Inflammatory macrophage treated with lipopolysaccharide for 1 hour (primary cell): Measurements from ENCODE around the gene SMAD3.
"Not testable (repeated sequence)": the region's sequence is repeated elsewhere in the genome, so short reads cannot be mapped to it uniquely, and the experiment has no call there.

Experiments
- DNase-seq, 2 donors: peaks; one replicate each; pipeline ENCODE4 v3.0.0-alpha.2; 2020 to 2022

SMAD3 gene

DNA sequence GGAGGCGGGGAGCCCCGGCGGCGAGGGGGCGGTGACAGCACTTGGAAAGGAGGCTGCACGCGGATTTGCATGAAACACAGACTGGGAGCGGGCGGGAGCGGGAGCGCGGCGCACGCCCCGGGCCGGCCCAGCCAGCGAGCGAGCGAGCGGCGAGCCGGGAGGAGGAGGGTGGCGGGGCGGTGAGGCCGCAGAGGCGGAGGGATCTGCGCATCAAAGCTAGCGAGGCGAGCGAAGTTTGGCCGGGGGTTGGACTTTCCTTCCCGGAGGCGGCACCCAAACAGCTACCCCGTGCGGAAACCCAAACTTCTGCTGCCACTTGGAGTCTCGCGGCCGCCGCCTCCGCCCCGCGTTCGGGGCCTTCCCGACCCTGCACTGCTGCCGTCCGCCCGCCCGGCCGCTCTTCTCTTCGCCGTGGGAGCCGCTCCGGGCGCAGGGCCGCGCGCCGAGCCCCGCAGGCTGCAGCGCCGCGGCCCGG is at the start of gene SMAD3:
Gene SMAD3, plus strand, starts transcription at position 72 of the 475 bp plus-strand sequence. CDS start 553 bp downstream, outside the sequence.
- peak; percentile 86 to 87 for DNase-seq

- peak; percentile 87 to 88 for DNase-seq
These were observed 48.1 kb upstream of the SMAD3 start for GRCh38 chr15:67017311-67017710.

DNA sequence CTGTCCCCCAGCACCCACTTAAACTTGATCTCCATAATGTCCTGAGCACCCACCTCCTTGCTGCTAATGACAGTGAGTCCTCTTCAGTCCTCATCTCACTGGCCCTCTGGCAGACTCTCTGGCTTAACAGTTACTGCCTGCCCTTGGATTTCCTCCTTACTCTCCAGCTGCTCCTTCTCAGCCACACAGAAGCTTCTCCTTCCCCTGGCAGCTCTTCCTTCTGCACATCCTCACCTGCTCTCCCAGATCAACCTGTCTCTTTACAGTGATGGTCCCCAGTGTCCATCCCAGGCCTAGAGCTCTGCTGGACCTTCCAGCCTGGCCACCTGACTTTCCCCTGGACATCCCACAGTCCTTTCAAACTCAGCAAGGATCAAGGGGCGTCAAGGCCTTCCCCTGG is 47.4 kb upstream of the SMAD3 start:
- DNase-seq, result no peak

DNA sequence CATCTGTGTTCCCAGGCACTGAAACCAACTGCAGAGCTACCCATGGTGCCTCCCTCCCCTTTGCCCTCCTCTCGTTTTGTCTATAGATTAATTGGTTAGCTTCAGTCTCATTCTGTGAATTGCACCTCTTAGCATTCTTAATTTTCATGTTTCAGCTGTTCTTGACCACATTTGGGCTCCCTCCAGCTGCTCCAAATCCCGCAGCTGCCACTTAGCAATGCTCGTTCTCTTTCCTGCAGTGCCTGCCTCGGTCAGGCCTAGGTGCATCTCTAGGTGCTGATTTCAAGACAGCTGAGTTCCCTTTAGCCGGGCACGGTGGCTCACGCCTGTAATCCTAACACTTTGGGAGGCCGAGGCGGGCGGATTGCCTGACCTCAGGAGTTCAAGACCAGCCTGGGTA is 47.0 kb upstream of the SMAD3 start:
- DNase-seq, result no peak

DNA sequence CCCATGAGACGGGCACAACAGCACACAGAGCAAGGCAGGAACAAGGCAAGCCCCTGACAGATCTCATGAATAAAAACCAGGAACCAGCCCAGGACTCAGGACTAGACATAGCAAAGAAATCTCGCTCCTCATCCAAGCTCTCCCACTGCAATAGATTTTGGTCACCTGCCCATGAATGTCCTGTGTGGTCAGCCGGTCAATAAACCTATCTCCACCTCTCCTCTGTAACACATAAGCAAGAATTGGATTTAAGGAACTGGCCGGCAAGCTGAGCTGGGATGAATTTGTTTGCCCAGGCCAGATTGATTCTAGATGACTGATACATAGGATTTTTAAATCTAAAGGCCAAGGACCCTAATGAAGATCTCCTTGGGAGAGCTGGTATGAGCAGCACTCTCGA is 46.3 kb upstream of the SMAD3 start:
- no peak for DNase-seq

DNA sequence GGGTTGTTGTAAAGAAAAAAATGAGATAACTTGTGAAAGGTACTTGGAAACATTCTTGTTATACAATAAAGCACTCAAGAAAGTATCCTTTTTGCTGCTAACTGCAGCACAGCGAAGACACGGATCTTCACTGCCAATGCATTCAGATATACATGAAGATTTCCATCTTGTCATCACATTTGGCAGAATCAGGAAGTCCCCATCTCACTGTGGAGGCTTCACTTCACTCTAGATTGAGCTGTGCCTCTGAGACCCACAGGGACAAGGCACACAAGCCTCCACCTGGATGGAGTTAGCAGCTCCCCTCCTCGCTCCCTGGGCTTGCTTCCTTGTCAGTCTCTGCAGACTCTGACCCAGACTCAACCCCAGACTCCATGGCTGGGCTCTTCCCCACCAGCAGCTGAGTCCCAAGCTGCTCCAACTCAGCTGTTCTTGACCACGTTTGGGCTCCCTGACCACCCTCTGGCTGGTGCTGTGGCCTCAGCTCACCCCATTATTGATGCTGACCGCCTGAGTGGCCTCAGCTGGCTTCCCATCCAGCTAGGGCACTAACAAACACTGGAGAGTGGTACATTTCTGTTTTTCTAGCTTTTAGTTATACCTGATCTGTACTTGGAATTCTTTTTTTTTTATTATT is 45.4 kb upstream of the SMAD3 start:
- peak; percentile 48 to 49 for DNase-seq

GRCh38 chr15:67020668-67021067 is 44.7 kb upstream of the SMAD3 start:
- DNase-seq, result not testable (repeated sequence)

GRCh38 chr15:67021455-67021854 is 43.9 kb upstream of the SMAD3 start:
- no peak for DNase-seq

DNA sequence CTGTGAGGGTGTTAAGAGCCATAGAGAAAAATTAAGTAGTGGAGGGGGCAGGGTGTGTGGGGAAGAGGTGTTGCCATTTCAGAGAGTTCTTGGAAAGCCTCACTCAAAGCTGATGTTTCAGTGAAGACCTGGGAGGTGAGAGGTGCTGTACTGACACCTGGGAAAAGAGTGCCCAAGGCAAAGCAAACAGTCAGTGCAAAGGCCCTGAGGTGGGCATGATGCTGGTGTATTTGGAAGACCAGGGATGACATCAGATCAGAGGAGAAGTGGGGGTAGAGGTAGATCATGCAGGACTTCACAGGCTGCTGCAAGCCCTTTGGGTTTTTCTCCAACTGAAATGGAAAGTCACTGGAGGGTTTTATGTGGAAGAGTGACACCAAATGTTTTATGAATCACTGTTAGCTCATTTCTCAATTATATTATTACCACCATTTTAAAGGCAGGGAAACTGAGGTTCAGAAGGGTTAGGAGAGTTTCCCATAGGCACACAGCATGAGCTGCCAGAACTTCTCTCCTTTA is 42.8 kb upstream of the SMAD3 start:
- peak; percentile 78 to 89 for DNase-seq

DNA sequence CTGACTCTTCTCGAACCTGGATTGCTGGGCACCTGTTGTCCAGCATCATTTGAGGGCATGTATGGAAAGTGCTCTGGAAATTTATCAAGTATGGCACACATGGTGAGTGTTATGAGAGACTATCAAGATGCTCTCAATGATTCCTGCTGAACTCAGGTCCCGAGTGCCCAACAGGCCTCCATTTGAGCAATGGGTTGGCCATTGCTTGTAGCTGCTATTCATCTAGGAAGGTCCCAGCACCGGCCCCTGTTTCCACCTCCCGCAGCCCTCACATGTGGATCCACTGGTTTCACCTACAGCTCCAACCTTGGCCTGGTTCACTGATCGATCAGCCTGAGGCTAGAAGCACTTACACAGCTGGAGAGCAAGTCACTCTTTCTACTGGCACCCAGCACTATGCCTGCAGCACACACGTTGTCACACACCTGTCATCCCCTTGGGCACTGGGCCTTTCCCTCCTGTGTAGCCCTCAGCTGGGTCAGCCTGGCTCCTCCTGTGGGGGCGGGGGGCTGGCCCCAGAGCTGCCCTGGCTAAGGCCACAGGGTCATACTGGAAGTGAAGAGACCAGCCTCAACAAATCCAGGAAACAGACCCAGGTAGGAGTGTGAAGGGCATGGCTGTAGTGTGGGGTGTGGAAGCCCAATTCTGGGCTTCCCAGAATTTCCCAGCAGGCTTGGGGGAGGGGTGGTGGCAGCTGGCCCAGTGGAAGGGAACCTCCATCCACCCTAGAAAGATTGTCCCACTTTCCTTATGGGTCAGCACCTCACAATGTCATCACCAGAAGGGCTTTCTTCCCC is 41.7 kb upstream of the SMAD3 start:
- DNase-seq, result peak; percentile 84

DNA sequence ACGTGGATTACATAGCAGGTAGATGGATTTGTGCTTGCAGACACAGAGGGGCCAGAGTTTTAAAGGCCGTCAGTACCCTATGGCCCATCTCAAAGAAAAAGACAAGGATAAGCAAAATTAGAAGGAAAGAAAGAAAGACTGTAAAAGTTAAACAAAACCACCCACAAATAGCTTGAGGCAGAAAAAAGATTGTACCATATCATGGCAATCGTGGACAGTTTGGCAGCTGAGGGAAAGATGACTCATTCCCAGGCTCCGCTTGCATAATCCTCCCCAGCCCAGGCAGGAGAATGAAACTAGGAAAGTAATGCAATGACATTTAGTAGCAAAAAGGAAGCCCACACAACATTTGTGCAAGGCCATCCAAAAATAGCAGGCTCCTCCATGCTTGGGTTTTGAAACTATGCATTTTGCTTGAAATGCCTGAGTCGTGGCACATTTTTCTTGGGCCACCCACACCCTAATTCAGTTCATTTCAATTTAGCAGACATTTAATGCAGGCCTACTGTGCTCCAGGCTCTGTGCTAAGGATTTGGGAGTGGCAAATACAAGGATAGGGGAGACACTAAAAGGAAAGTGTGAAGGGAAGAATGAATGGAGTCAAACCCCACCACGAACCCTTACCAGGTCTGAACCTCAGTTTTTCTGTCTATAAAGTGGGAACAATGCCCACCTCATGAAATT is 40.9 kb upstream of the SMAD3 start:
- peak; percentile 96 to 97 for DNase-seq

- DNase-seq, result no peak
These were observed 40.4 kb upstream of the SMAD3 start for GRCh38 chr15:67024998-67025368.

DNA sequence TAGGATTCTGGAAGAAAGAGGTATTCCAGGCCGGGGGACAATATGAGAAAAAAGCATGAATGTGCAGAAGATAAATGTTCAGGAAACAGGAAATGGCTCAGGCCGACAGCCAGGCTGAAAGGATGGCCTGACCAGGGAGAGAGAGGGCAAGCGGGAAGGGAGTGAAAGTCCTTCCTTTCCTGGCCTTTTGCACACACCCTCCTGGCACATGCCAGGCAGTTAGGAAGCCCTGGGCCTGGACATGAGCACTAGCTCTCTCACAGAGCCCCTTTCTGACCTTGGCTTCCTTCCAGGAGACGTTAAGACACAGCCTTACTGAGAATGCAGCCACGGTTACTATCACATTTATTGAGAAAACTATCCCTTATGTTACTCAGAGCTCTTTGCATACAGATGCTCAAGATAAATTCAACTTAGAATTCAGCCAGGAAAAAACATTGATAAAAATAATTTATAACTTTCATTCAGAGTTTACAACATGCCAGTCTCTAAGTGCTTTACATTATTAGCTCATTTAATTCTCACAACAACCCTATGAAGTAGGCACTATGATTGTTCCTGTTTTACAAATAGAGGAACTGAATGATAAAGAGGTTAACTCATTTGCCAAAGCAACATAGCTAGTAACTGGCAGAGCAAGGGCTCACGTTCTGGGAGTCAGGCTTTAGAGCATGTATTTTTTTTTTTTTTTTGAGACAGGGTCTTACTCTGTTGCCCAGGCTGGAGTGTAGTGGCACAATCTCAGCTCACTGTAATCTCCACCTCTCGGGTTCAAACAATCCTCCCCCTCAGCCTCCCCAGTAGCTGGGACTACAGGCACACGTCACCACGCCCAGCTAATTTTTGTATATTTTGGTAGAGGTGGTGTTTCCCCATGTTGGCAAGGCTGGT is 39.4 kb upstream of the SMAD3 start:
- DNase-seq, result peak; percentile 54 to 64

DNA sequence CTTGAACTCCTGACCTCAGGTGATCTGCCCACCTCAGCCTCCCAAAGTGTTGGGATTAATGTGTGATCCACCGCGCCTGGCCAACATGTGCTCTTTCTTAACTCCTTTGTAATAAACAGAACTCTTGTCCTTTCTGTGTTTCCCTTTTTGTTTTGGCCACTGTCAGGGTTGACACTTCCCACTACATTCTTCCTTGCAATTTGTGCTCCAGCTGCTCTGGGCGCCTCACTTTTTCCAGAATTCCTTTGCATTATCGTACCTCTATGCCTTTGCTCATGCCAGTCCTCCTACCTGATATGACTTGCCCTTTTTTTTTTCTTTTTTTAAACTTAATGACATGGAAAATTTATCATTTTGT is 38.8 kb upstream of the SMAD3 start:
- peak; percentile 55 for DNase-seq

DNA sequence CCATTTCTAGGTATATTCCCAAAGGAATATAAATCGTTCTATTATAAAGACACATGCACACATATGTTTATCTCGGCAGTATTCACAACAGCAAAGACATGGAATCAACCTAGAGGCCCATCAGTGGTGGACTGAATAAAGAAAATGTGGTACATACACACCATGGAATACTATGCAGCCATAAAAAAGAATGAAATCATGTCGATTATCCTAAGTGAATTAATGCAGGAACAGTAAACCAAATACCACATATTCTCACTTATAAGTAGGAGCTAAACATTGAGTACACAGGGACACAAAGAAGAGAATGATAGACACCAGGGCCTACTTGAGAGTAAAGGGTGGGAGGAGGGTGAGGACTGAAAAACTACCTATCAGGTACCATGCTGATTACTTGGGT is 37.0 kb upstream of the SMAD3 start:
- DNase-seq, result not testable (repeated sequence)

GRCh38 chr15:67030036-67030762 is 35.2 kb upstream of the SMAD3 start:
- DNase-seq, result no peak

DNA sequence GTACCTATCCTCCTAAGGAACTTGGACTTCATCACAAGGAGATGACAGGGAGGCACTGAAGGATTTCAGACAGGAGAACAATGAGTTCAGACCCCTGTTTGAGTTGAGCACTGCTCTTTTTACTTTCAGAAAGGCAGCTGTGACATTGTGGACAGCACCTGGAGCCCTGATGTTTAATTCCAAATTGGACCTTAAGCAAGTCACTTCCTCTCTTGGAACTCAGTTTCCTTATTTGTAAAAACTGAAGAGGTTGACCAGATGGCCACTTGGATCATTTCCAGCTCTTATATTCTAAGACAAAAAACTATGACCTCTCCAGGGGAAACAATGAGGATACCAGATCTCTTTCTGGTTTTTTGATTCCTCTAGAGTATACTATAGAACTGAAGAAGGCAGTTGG is 34.1 kb upstream of the SMAD3 start:
- no peak for DNase-seq

- no peak for DNase-seq
These were observed 32.8 kb upstream of the SMAD3 start for GRCh38 chr15:67032608-67033007.

- DNase-seq, result no peak
These were observed 32.4 kb upstream of the SMAD3 start for GRCh38 chr15:67033012-67033411.

GRCh38 chr15:67033571-67034044 is 31.8 kb upstream of the SMAD3 start:
- DNase-seq, result no peak

DNA sequence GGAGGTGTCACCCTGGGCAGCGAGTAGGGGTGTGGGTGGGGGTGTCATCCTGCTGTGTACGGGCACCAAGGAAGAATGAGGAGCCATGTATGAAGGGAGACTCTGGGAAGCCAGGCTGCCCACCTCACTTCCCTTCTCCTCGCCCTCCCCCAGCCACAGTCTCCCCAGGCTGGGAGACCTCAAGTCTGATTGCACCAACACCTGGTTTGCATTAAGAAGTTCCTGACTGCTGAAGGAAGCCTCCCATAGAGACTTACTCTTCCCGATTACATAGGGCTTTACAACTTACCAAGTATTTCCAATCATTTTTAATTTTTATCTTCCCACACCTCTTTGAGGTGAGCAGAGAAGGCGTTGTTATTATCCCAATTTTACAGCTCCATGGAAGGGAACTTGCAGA is 29.5 kb upstream of the SMAD3 start:
- DNase-seq, result no peak
